Measurements from ENCODE around the gene ALDOA. TPM values are rescaled to one million over a fixed set of nuclear protein-coding genes. Genes with fewer than 3 reads are reported as not detected.

ALDOA gene
- total RNA-seq, 3 donors from 2014 or later: 479 to 672 (median 540) TPM

DNA sequence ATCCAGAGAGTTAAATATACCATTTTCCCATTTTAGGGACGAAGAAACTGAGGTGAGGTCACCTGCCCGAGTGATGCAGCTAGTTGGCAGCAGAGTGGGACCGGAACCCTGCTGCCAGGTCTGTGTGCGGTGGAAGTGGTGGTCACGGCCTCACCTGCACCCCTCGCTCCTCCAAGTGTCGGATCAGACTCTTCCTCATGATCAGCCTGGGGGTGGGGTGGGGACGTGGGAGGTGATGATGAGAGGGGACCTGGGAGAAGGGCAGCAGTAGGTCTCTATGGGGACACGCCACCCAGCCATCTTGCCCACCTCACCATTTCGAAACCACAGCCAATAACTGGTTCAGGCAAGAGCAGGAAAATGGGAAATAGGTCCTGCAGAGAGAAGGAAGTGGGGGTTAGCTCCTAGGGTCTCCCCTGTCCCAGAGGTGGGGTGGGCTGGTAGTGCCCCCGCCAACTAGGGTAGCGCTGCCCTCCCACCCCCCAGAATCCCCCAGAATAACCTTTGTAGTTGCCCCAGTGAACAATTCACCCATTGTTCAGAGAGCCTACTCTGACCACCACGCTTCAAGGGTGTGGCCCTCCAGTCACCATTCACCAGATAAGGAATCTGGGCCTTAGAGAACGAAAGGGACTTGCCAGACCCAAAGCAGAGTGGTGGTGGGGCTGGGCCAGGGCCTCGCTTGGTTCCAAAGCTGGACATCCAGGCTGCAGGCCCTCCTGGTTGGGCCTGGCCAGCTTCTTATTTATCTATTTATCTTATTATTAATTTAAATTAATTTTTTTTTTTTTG, 42.7 kb downstream of the ALDOA start:
- Histone ChIP-seq H3K27me3 (no peaks in the 10 kb centered on the region), H3K4me1 (peaks cover 0 to 6% of the 10 kb centered on the region in 2 donors), H3K9me3 (no peaks in the 10 kb centered on the region), H3K36me3 (no peaks in the 10 kb centered on the region), H3K27ac (no peak overlapping the region), H3K4me3 (no peak overlapping the region)
- no peak for DNase-seq (ENCODE audit: low spot score in 2 of 2)
- TF ChIP-seq POLR2AphosphoS5 (IDR thresholded peaks at IDR 0.05): no peak
- TF ChIP-seq, protein P1, sequence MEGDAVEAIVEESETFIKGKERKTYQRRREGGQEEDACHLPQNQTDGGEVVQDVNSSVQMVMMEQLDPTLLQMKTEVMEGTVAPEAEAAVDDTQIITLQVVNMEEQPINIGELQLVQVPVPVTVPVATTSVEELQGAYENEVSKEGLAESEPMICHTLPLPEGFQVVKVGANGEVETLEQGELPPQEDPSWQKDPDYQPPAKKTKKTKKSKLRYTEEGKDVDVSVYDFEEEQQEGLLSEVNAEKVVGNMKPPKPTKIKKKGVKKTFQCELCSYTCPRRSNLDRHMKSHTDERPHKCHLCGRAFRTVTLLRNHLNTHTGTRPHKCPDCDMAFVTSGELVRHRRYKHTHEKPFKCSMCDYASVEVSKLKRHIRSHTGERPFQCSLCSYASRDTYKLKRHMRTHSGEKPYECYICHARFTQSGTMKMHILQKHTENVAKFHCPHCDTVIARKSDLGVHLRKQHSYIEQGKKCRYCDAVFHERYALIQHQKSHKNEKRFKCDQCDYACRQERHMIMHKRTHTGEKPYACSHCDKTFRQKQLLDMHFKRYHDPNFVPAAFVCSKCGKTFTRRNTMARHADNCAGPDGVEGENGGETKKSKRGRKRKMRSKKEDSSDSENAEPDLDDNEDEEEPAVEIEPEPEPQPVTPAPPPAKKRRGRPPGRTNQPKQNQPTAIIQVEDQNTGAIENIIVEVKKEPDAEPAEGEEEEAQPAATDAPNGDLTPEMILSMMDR (IDR thresholded peaks at IDR 0.05): no peak
- intact Hi-C loops (cut with DNase I; ENCODE audit: low total_unique reads): no loop called here

- Histone ChIP-seq H3K27ac (no peak overlapping the region), H3K4me1 (no peaks in the 10 kb centered on the region), H3K4me3 (no peak overlapping the region), H3K36me3 (no peaks in the 10 kb centered on the region), H3K27me3 (no peaks in the 10 kb centered on the region), H3K9me3 (no peaks in the 10 kb centered on the region)
- intact Hi-C loops (cut with DNase I; ENCODE audit: low total_unique reads): no loop called here
- TF ChIP-seq POLR2A (IDR thresholded peaks at IDR 0.05) (no peak), POLR2AphosphoS5 (IDR thresholded peaks at IDR 0.05) (no peak)
- TF ChIP-seq, protein P1 (IDR thresholded peaks at IDR 0.05): no peak
- DNase-seq (ENCODE audit: low spot score in 2 of 2): no peak
These were observed 45.1 kb downstream of the ALDOA start for GRCh38 chr16:30110661-30111060.

GRCh38 chr16:30112197-30113030, 46.9 kb downstream of the ALDOA start:
- Histone ChIP-seq H3K4me1 (no peaks in the 10 kb centered on the region), H3K27me3 (no peaks in the 10 kb centered on the region), H3K4me3 (no peak overlapping the region), H3K36me3 (no peaks in the 10 kb centered on the region), H3K9me3 (no peaks in the 10 kb centered on the region), H3K27ac (peak overlapping the region; percentile 41 to 43)
- intact Hi-C loops (cut with DNase I; ENCODE audit: low total_unique reads): no loop called here
- no peak for DNase-seq (ENCODE audit: low spot score in 2 of 2)
- TF ChIP-seq, protein P1 (IDR thresholded peaks at IDR 0.05): peak in 1 of 3 donors; percentile 22
- TF ChIP-seq POLR2A (IDR thresholded peaks at IDR 0.05) (no peak), POLR2AphosphoS5 (IDR thresholded peaks at IDR 0.05) (no peak)

- DNase-seq (ENCODE audit: low spot score in 2 of 2): no peak
- Histone ChIP-seq H3K9me3 (no peaks in the 10 kb centered on the region), H3K4me1 (no peaks in the 10 kb centered on the region), H3K36me3 (no peaks in the 10 kb centered on the region), H3K4me3 (no peak within 1 kb of the TSS), H3K27ac (peak within 1 kb of the TSS; percentile 41 to 43), H3K27me3 (no peaks in the 10 kb centered on the region)
- intact Hi-C loops (cut with DNase I; ENCODE audit: low total_unique reads): no loop called here
- TF ChIP-seq POLR2AphosphoS5 (IDR thresholded peaks at IDR 0.05) (no peak), POLR2A (IDR thresholded peaks at IDR 0.05) (no peak)
- TF ChIP-seq, protein P1 (IDR thresholded peaks at IDR 0.05): no peak
These were observed 47.6 kb downstream of the ALDOA start, which contains the start of gene GDPD3 for GRCh38 chr16:30113031-30113710. Gene GDPD3 (minus strand): TSS chr16:30113537. CDS start chr16:30113478, 59 bp downstream.
